ENCODE results near the gene SPAAR.
"Not testable (repeated sequence)": the region's sequence is repeated elsewhere in the genome, so short reads cannot be mapped to it uniquely, and the experiment has no call there.

The SPAAR gene

GRCh38 chr9:35923927-35924763 lies 14.9 kb downstream of the SPAAR start:
- DNase-seq: no peak

GRCh38 chr9:35928591-35929452 lies 19.5 kb downstream of the SPAAR start:
- DNase-seq: no peak

- no peak for DNase-seq
Observed at GRCh38 chr9:35929453-35929718, 20.1 kb downstream of the SPAAR start.

- no peak for DNase-seq
Observed at GRCh38 chr9:35930521-35930920, 21.2 kb downstream of the SPAAR start.

GRCh38 chr9:35930989-35931388 lies 21.7 kb downstream of the SPAAR start:
- DNase-seq: no peak

GRCh38 chr9:35932735-35933134 lies 23.4 kb downstream of the SPAAR start:
- no peak for DNase-seq

GRCh38 chr9:35933550-35934067 lies 24.3 kb downstream of the SPAAR start:
- no peak for DNase-seq

- not testable (repeated sequence) for DNase-seq
Observed at GRCh38 chr9:35934069-35934468, 24.8 kb downstream of the SPAAR start.

- DNase-seq: no peak
Observed at GRCh38 chr9:35935261-35935660, 26.0 kb downstream of the SPAAR start.

- DNase-seq: no peak
Observed at GRCh38 chr9:35935755-35936509, 26.6 kb downstream of the SPAAR start.

GRCh38 chr9:35937227-35937626 lies 27.9 kb downstream of the SPAAR start:
- no peak for DNase-seq

GRCh38 chr9:35938474-35939356 lies 29.4 kb downstream of the SPAAR start:
- no peak for DNase-seq

GRCh38 chr9:35939679-35940250 lies 30.5 kb downstream of the SPAAR start:
- no peak for DNase-seq

- DNase-seq: no peak
Observed at GRCh38 chr9:35940458-35941407, 31.4 kb downstream of the SPAAR start.

GRCh38 chr9:35942286-35942685 lies 33.0 kb downstream of the SPAAR start:
- DNase-seq: no peak

- DNase-seq: no peak
Observed at GRCh38 chr9:35944173-35944572, 34.9 kb downstream of the SPAAR start.

- no peak for DNase-seq
Observed at GRCh38 chr9:35944841-35945240, 35.6 kb downstream of the SPAAR start.

- DNase-seq: peak; percentile 63
Observed at GRCh38 chr9:35945341-35946018, 36.2 kb downstream of the SPAAR start.

- DNase-seq: no peak
Observed at GRCh38 chr9:35948451-35948850, 39.2 kb downstream of the SPAAR start.

GRCh38 chr9:35948901-35949318 lies 39.6 kb downstream of the SPAAR start:
- DNase-seq: no peak
